ENCODE results near the gene EGFLAM.

EGFLAM gene

GRCh38 chr5:38274370-38274769, 16.0 kb downstream of the EGFLAM start:
- WGBS, 2 donors (ENCODE audit: extremely low coverage in 2 of 2, insufficient read length in 2 of 2, insufficient replicate concordance in 1 of 2), result no CpG with 5 or more reads among the region's 1 CpG
- DNase-seq (ENCODE audit: low spot score), result no peak

DNA sequence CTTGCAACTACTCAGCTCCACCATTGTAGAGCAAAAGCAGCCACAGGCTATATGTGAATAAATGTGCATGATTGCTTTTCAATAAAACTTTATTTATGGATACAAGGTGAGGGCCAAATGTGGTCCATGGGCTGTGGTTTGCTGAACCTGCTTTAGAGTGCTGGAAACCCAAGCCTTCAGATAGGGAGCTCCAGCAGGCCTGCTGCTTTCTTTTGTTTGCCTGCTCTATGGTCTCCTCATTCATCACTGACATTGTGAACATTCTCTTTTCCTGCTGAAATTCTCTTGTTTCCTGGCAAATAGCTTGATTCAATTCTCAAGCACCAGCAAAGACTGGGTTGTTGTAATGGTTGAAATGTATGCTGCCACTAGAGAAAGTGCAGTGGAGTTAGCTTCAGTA, 26.0 kb downstream of the EGFLAM start:
- Histone ChIP-seq H2AK5ac (ENCODE audit: low read depth, low read length) (no peak overlapping the region), H2BK12ac (ENCODE audit: low read length) (no peak overlapping the region), H3K36me3 (replicated peaks in 1 of 2; ENCODE audit: control insufficient read depth in 2 of 2, insufficient read depth in 2 of 2, low read length in 2 of 2) (no peaks in the 10 kb centered on the region), H3K4me3 (ENCODE audit: low read length in 2 of 2) (no peak overlapping the region), H2BK15ac (ENCODE audit: low read length) (no peak overlapping the region), H3K4ac (ENCODE audit: low read length) (no peak overlapping the region), H2BK5ac (ENCODE audit: low read length) (no peak overlapping the region), H3K14ac (ENCODE audit: low read length) (no peak overlapping the region), H2BK120ac (ENCODE audit: low read depth, low read length) (no peak overlapping the region), H3K27me3 (ENCODE audit: control insufficient read depth in 3 of 3, insufficient read depth in 3 of 3, low read depth in 1 of 3, low read length in 3 of 3) (no peaks in the 10 kb centered on the region), H3K23ac (ENCODE audit: low read depth, low read length, poor library complexity) (no peak overlapping the region), H4K91ac (ENCODE audit: low read depth, low read length, poor library complexity) (no peak overlapping the region), H3K9ac (ENCODE audit: low read depth, low read length, poor library complexity) (no peak overlapping the region), H4K8ac (ENCODE audit: low read depth, low read length) (no peak overlapping the region), H3K4me2 (ENCODE audit: insufficient read depth, low read length, poor library complexity, severe bottlenecking) (no peak overlapping the region), H3K9me3 (replicated peaks in 1 of 2; ENCODE audit: control insufficient read depth in 2 of 2, insufficient read depth in 1 of 2, low read depth in 1 of 2, low read length in 2 of 2) (no peaks in the 10 kb centered on the region), H3K27ac (replicated peaks; ENCODE audit: low read length) (no peak overlapping the region), H3K18ac (ENCODE audit: low read length) (no peak overlapping the region), H3K79me1 (ENCODE audit: low read depth, low read length) (no peaks in the 10 kb centered on the region), H2AFZ (ENCODE audit: low read length) (no peak overlapping the region), H3K4me1 (ENCODE audit: control insufficient read depth in 2 of 2, insufficient read depth in 1 of 2, low read depth in 1 of 2, low read length in 2 of 2) (no peaks in the 10 kb centered on the region)
- no peak for DNase-seq (ENCODE audit: low spot score)

More at GRCh38 chr5:38274370-38274769, 16.0 kb downstream of the EGFLAM start:
- no peak overlapping the region for H2BK120ac ChIP-seq (ENCODE audit: low read depth, low read length)
- H3K18ac ChIP-seq (ENCODE audit: low read length), result no peak overlapping the region
- no peaks in the 10 kb centered on the region for H3K27me3 ChIP-seq (ENCODE audit: control insufficient read depth in 3 of 3, insufficient read depth in 3 of 3, low read depth in 1 of 3, low read length in 3 of 3)
- H4K8ac ChIP-seq (ENCODE audit: low read depth, low read length), result no peak overlapping the region
- H2BK15ac ChIP-seq (ENCODE audit: low read length), result no peak overlapping the region
- peaks cover 0 to 2% of the 10 kb centered on the region in 2 donors for H3K9me3 ChIP-seq (replicated peaks in 1 of 2; ENCODE audit: control insufficient read depth in 2 of 2, insufficient read depth in 1 of 2, low read depth in 1 of 2, low read length in 2 of 2)
- no peaks in the 10 kb centered on the region for H3K79me1 ChIP-seq (ENCODE audit: low read depth, low read length)
- H3K4ac ChIP-seq (ENCODE audit: low read length), result no peak overlapping the region
- no peak overlapping the region for H3K14ac ChIP-seq (ENCODE audit: low read length)
- H3K9ac ChIP-seq (ENCODE audit: low read depth, low read length, poor library complexity), result no peak overlapping the region
- H3K27ac ChIP-seq (replicated peaks; ENCODE audit: low read length), result no peak overlapping the region
- H2BK12ac ChIP-seq (ENCODE audit: low read length), result no peak overlapping the region
- no peak overlapping the region for H2AK5ac ChIP-seq (ENCODE audit: low read depth, low read length)
- no peak overlapping the region for H4K91ac ChIP-seq (ENCODE audit: low read depth, low read length, poor library complexity)
- H2AFZ ChIP-seq (ENCODE audit: low read length), result no peak overlapping the region
- H3K4me3 ChIP-seq (ENCODE audit: low read length in 2 of 2), result no peak overlapping the region
- H3K23ac ChIP-seq (ENCODE audit: low read depth, low read length, poor library complexity), result no peak overlapping the region
- no peak overlapping the region for H3K4me2 ChIP-seq (ENCODE audit: insufficient read depth, low read length, poor library complexity, severe bottlenecking)
- no peaks in the 10 kb centered on the region for H3K36me3 ChIP-seq (replicated peaks in 1 of 2; ENCODE audit: control insufficient read depth in 2 of 2, insufficient read depth in 2 of 2, low read length in 2 of 2)
- H3K4me1 ChIP-seq (ENCODE audit: control insufficient read depth in 2 of 2, insufficient read depth in 1 of 2, low read depth in 1 of 2, low read length in 2 of 2), result no peaks in the 10 kb centered on the region
- H2BK5ac ChIP-seq (ENCODE audit: low read length), result no peak overlapping the region

- no peak for DNase-seq (ENCODE audit: low spot score)
- Histone ChIP-seq H3K18ac (ENCODE audit: low read length) (no peak overlapping the region), H3K9ac (ENCODE audit: low read depth, low read length, poor library complexity) (no peak overlapping the region), H3K79me1 (ENCODE audit: low read depth, low read length) (no peaks in the 10 kb centered on the region), H3K4me1 (ENCODE audit: control insufficient read depth in 2 of 2, insufficient read depth in 1 of 2, low read depth in 1 of 2, low read length in 2 of 2) (no peaks in the 10 kb centered on the region), H3K27ac (replicated peaks; ENCODE audit: low read length) (no peak overlapping the region), H2BK12ac (ENCODE audit: low read length) (no peak overlapping the region), H2AFZ (ENCODE audit: low read length) (no peak overlapping the region), H2BK120ac (ENCODE audit: low read depth, low read length) (no peak overlapping the region), H3K36me3 (replicated peaks in 1 of 2; ENCODE audit: control insufficient read depth in 2 of 2, insufficient read depth in 2 of 2, low read length in 2 of 2) (no peaks in the 10 kb centered on the region), H3K4ac (ENCODE audit: low read length) (no peak overlapping the region), H2BK15ac (ENCODE audit: low read length) (no peak overlapping the region), H3K4me2 (ENCODE audit: insufficient read depth, low read length, poor library complexity, severe bottlenecking) (no peak overlapping the region), H2AK5ac (ENCODE audit: low read depth, low read length) (no peak overlapping the region), H2BK5ac (ENCODE audit: low read length) (no peak overlapping the region), H3K4me3 (ENCODE audit: low read length in 2 of 2) (no peak overlapping the region), H3K14ac (ENCODE audit: low read length) (no peak overlapping the region), H3K23ac (ENCODE audit: low read depth, low read length, poor library complexity) (no peak overlapping the region), H4K91ac (ENCODE audit: low read depth, low read length, poor library complexity) (no peak overlapping the region), H3K27me3 (ENCODE audit: control insufficient read depth in 3 of 3, insufficient read depth in 3 of 3, low read depth in 1 of 3, low read length in 3 of 3) (no peaks in the 10 kb centered on the region), H3K9me3 (replicated peaks in 1 of 2; ENCODE audit: control insufficient read depth in 2 of 2, insufficient read depth in 1 of 2, low read depth in 1 of 2, low read length in 2 of 2) (no peaks in the 10 kb centered on the region), H4K8ac (ENCODE audit: low read depth, low read length) (no peak overlapping the region)
- WGBS, 2 donors (ENCODE audit: extremely low coverage in 2 of 2, insufficient read length in 2 of 2, insufficient replicate concordance in 1 of 2), result no CpG with 5 or more reads among the region's 2 CpGs
Observed at GRCh38 chr5:38285226-38285625, 26.9 kb downstream of the EGFLAM start.

GRCh38 chr5:38286002-38286401, 27.6 kb downstream of the EGFLAM start:
- no peak overlapping the region for H3K4me2 ChIP-seq (ENCODE audit: insufficient read depth, low read length, poor library complexity, severe bottlenecking)
- H3K27ac ChIP-seq (replicated peaks; ENCODE audit: low read length), result no peak overlapping the region
- no peaks in the 10 kb centered on the region for H3K27me3 ChIP-seq (ENCODE audit: control insufficient read depth in 3 of 3, insufficient read depth in 3 of 3, low read depth in 1 of 3, low read length in 3 of 3)
- H3K9me3 ChIP-seq (replicated peaks in 1 of 2; ENCODE audit: control insufficient read depth in 2 of 2, insufficient read depth in 1 of 2, low read depth in 1 of 2, low read length in 2 of 2), result no peaks in the 10 kb centered on the region
- no peak overlapping the region for H2AFZ ChIP-seq (ENCODE audit: low read length)
- no peak for DNase-seq (ENCODE audit: low spot score)
- H2BK15ac ChIP-seq (ENCODE audit: low read length), result no peak overlapping the region
- no peak overlapping the region for H2BK5ac ChIP-seq (ENCODE audit: low read length)
- H4K91ac ChIP-seq (ENCODE audit: low read depth, low read length, poor library complexity), result no peak overlapping the region
- WGBS, 2 donors (ENCODE audit: extremely low coverage in 2 of 2, insufficient read length in 2 of 2, insufficient replicate concordance in 1 of 2), result no CpG with 5 or more reads among the region's 4 CpGs
- no peak overlapping the region for H2AK5ac ChIP-seq (ENCODE audit: low read depth, low read length)
- H3K79me1 ChIP-seq (ENCODE audit: low read depth, low read length), result no peaks in the 10 kb centered on the region
- H3K4me1 ChIP-seq (ENCODE audit: control insufficient read depth in 2 of 2, insufficient read depth in 1 of 2, low read depth in 1 of 2, low read length in 2 of 2), result no peaks in the 10 kb centered on the region
- no peak overlapping the region for H2BK120ac ChIP-seq (ENCODE audit: low read depth, low read length)
- H3K23ac ChIP-seq (ENCODE audit: low read depth, low read length, poor library complexity), result no peak overlapping the region
- no peak overlapping the region for H3K14ac ChIP-seq (ENCODE audit: low read length)
- no peak overlapping the region for H3K4ac ChIP-seq (ENCODE audit: low read length)
- no peak overlapping the region for H3K4me3 ChIP-seq (ENCODE audit: low read length in 2 of 2)
- no peak overlapping the region for H4K8ac ChIP-seq (ENCODE audit: low read depth, low read length)
- no peak overlapping the region for H2BK12ac ChIP-seq (ENCODE audit: low read length)
- no peak overlapping the region for H3K9ac ChIP-seq (ENCODE audit: low read depth, low read length, poor library complexity)
- no peak overlapping the region for H3K18ac ChIP-seq (ENCODE audit: low read length)
- H3K36me3 ChIP-seq (replicated peaks in 1 of 2; ENCODE audit: control insufficient read depth in 2 of 2, insufficient read depth in 2 of 2, low read length in 2 of 2), result no peaks in the 10 kb centered on the region

Data from neuronal stem cell (in vitro differentiated cells).